GM18526 (cell line): ENCODE results near the gene IL34.

ENCODE experiments used
- POLR2A ChIP-seq: IDR thresholded peaks from 3 replicates; pipeline ENCODE4 v1.6.1; 2011; ENCODE audit not compliant: insufficient read length; ENCODE audit errors: extremely low read depth

IL34 gene

DNA sequence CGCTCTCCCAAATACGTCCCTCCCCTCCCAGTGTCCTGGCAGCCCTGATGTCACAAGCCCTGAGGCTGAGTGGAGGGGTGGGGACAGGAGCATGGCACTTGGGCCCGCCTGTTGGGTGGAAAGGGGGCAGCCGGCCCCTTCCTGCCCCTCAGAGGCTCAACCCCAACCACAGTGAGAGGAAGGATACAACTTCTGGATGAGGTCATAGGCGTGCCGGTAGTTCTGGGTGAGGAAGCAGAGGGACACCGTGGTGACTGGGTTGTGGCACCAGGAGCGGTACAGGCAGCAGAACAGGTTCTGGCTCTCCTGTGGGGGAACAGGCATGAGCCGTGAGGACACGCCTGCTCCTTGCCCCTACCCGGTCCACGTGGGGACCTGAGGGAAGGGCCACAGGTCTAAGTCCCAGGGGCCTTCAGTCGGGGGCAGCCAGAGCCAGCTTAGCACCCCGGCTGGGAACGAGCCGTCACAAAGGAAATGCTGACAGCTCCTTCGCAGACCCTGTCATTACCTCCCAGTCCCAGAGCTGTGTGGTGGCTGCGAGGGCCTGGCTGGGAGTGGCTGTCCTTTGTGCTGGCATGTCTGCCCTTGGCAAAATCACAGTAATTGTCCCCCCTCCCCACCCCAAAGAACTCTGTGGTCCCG, 50.7 kb downstream of the IL34 start:
- TF ChIP-seq POLR2A, result no peak

DNA sequence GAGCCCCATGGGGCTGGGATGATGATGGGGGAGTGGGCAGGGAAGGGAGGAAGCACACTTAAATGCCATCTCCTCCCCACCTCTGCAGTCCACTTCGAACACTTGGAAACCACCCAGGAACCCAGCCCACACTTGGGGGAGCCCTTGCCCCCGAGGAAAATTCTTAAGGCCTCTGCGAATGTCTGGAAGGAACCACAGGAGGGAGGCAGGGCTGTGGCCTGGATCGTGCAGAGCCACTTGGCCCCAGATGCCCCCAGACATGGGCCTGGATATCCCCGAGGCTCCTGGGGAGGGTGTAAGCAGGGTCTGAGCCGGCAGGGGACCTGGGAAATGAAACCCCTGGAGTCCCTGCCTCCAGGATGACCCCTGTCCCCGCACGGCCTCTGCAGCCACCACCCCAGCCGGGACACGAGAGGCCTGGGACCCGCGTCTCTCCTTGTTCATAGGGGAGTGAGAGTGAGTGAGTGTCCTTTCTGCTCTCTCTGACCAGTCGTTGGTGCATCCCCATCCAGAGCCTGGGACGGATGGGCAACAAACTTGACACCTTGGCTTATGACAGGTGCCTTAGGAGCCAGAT, 51.3 kb downstream of the IL34 start:
- no peak for TF ChIP-seq POLR2A

DNA sequence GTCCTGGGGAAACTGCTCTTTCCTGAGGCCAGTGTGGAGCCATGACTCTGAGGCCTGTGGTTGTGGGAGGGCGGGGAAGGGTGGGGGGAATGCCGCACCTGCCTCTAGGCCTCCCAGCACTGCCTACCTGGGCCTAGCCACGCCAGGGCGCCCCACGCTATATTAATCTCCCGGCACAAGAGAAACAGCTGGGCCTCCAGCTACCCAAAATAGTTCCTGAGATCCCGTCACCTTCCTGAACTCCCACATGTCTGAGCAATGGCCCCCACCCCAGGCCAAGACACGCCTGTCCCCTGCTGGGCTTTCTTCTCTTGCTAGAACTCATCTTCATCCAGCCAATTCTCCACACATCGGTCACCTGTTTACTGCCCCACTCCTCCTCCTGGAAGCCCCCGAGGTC, 52.5 kb downstream of the IL34 start:
- TF ChIP-seq POLR2A, result no peak

DNA sequence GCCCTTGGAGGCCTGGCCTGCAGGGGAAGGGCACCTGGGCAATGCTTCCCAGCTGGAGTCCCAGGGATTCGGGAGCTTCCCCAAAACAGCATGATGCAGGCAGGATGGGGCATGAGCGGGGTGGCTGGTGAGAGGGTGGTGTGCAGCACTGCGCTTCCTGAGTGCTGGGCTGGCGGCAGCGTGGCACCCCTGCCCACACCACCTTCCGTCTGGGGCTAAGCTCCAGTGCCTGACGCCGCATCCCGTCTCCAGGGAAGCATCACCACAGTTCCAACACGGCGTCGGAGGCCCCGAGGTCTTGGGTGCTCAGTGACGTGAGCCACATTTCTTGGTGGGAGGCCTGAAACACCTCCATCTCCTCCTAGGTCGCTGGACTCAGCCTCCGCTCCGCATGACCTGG, 53.3 kb downstream of the IL34 start:
- TF ChIP-seq POLR2A, result no peak

DNA sequence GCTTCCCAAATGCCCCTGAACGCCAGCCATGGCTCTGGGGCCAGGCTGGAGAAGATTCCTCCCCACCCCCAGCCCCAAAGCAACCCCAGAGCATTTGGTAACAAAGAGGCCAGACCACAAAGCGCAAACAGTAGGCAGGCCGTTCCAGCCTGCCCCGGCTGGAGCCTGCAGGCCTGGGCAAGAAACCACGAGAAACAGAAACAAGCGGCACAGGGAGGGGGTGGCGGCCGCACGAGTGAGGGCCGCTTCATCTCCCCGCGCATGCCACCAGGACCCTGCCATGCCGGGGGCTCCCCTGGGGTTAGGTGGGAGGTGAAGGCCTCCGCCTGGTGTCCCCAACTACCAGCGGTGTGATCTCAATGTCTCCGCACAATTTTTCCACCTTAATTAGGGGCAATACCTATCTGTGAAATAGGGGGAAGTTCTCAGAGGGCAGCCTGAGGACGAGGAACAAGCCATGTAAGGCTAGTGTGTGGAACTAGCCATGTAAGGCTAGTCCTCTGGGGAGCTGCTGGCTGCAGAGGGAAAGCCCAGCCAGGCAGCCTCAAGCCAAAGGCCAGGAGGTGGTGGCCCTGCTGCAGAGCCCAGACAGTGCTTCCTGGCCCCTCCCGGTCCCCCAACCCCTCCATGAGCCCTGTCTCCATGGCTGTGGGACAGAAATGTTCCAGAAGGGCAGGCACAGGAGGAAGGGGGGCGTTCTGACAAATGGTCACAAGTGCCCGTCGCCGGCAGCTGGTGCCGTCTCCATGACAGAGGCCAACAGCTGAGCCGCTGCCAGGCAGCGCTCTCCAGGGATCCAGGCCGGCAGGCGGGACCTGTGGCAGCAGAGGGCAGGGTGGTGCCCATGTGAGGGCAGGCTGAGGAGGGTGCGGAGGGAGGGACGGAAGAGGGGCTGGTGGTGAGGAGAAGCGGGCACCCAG, 54.0 kb downstream of the IL34 start:
- TF ChIP-seq POLR2A, result no peak

DNA sequence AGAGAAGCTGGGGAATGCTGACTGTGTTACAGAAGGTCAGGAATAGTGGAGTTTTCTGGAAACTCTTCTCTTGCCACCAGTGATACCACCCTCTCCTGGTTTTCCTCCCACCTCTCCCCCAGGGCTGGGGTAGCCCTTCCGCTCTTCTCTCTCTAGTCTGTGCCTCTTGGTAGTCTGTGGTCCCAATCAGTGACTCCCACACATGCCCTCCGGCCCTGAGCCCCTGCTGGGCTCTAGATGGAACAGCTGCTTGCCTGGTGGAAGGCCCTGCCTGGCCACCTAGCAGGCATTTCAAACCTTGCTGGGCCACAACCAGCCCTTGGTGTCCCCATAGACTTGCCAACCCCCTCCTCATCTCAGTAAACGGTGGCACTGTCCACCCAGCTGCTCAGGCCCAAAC, 54.7 kb downstream of the IL34 start:
- no peak for TF ChIP-seq POLR2A

DNA sequence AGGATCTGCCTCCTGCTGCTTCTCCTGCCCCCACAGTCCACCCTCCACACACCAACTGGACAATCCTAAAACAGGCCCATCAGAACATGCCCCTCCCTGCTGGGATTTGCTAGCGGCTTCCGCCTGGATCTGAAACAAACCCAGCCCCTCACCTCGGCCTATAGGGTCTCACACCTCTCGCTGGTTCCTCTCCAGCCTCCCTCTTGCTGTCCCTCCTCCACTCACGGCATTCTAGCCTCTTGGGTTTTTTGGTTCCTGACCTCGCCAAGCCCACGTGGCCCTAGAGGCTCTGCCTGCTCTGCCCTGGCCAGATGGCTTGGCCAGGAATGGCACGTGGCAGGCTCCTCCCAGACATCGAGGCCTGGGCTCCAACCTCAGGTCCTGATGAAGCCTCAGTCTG, 55.2 kb downstream of the IL34 start:
- no peak for TF ChIP-seq POLR2A

DNA sequence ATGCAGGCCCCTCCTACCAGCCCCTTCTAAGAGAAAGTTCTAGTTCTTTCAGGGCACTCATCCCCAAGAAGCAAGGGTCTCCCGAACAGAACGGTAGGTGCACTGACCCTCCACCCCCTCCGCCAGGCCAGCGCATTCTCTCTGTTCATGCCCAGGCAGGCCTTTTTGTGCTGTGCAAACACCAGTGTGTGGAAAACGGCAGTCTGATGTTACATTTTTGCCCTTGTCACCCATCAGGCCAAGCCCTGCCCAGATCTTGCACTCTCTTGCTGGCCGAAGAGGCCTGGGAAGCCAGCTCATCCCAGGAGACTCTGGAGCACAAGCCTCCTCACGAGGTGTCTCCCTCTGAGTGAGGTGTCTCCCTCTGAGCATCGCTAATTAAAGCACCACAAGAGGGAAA, 55.6 kb downstream of the IL34 start:
- TF ChIP-seq POLR2A, result no peak

DNA sequence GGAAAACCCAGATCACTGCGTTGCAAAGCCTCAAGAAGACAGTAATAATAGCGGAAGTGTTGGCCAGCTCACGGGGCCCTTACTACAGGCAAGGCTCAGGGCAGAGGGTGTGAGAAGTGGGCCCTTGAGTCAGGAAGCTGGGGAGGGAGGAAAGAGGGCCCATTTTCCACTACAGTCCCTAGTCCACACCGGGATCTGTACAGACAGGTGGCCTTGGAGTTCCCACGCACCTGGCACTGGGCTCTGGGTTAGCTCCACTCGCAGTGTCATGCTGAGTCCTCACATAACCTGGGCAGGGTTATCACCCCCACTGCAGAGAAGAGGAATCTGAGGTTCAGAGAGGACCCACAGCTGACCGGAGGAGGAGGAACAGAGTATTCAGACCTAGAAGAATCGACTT, 56.3 kb downstream of the IL34 start:
- no peak for TF ChIP-seq POLR2A

DNA sequence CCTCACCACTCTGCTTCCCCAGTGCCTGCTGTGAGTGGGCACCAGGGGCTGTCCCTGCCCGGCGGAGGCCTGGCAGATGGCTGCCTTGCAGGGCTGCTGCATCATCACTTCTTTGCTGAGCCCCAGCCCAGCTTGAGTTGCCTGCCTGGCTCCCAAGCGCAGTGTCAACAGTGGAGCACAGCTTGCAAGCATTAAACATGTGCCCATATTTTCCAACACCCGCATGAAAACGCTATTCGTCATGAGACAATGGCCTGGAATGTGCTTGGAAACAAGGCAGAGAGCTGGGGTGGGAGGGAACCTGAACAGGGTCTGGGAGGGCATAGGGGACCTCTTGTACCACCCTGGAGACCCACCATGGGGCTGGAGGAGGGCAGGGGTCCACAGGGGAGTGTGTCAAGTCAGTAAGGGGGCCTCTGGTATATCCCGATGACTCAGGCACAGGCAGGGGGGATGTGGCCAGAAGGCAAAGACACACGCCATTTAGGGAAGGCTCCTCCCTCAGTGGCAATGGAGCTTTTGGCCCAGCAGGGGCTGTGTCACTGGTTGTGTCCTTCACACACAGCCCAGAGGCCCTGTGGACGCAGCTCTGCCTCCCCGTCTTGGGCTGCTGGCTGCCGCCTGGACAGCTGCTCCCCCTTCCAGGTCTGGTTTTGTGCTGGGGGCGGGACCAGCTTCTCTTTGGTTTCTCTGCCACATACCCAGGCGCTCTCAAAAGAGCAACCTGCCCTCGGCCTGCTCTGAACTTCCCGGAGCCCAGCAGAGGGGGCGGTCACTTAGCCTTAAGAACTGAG, 56.9 kb downstream of the IL34 start:
- no peak for TF ChIP-seq POLR2A

DNA sequence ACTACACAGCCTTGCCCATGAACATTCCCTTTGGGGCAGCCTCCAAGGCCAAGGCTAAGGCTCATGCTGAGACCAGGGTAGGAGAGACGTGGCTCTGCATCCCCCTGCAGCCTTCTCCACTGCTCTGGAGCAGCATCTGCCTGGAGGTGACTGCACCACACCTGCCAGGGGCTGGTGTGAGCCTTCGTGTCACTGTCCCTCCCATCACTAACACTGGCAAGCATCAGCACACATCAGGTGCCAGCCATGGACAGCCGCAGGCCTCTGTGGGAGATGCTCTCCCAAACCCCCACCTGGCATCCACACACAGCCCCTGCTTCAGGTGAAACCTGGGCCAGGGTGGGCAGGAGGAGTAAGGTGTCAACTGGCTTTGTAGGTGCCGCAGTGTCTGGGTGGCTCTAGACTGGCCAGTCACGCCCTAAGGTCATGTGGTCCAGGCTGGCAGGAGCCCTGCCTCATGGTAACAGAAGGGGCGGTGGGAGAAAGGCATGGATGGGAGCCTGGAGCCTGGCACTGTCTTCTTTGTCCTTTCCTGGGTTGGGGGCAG, 57.5 kb downstream of the IL34 start:
- no peak for TF ChIP-seq POLR2A

DNA sequence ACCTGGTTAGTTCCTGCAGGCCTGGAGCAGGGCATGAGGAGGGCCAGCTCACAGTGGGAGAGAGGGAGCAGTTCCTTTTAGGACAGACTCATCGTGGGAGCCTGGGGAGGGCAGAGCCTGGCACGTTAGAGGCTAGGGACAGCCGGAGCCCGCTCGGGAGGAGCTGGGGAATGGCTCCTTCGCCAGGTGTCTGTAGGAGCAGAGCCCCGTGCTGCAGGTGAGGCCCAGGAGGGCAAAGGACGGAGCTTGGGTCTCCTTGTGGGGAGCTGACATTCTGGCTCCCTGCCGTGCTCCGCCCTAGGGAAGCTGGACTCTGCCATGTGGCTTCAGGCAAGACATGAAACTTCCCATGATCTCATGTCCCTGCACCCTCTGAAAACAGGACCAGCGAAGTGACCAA, 58.2 kb downstream of the IL34 start:
- TF ChIP-seq POLR2A, result no peak

DNA sequence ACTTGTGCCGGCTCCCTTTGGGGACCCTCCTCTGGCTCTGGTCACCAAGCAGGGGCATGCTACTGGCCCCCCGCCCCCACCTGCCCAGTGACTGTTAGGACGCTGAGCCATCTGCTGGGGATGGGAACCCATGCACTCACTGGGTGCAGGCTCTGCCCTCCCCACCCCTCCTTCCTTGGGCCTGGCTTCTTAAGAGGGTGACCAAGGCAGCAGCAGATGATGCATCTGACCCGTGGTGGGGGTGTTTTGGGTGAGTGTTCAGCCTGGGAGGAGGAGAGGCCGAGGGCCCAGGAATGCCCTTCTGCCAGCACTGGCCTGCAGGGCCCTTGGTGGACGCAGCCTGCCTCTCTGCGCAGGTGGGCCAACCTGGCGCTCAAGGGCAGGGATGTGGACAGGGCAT, 58.7 kb downstream of the IL34 start:
- TF ChIP-seq POLR2A, result no peak

DNA sequence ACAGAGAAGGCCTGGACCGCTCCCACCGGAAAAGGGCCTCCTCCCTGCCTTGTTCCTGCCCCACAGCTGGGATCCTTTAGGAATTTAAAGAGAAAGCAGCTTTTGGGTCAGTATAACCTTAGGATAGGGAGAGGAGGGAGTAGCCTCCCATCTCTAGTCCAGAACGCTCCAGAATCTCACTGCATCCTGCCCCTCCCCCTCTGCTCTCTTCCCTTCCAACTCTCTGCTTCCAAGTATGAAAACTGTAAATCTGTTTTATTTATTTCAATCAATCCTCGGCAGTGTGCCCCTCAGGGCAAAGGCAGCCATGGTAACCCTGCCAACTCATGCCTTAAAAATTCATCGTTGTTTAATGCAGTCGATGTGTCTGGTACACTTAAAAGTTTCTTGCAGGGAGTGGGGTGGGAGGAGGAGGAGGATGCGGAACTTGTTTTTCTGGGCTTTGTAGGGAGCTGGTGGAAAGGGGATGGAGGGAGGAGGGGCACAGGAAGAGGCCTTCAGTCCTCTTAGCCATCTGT, 60.6 kb downstream of the IL34 start:
- TF ChIP-seq POLR2A, result no peak
